IMR-90 (cell line): Measurements from ENCODE around the gene CD6. TPM values are rescaled to one million over a fixed set of nuclear protein-coding genes. Genes with fewer than 3 reads are reported as not detected.
A peak's percentile ranks its signal among the peaks of the same experiment; 100 is the strongest.

Experiments
- ATAC-seq: fragments of 200-7000 bp; cut with Tn5 transposase; 2 replicates; pipeline ENCODE4 v1.9.1; 2020; ENCODE audit warnings: low read depth, mild to moderate bottlenecking, moderate library complexity
- BruUV-seq: library from RNA; stranded (reverse); fragments of 400-500 nt; replicated peaks from 2 replicates; lab custom pipeline; 2021; lab: Mats Ljungman, UMichigan
- CTCF ChIA-PET: fragments of 300-600 bp; formaldehyde crosslinking; extraction: SDS; loops from one replicate; lab custom pipeline; 2021; ENCODE audit warnings: antibody characterized with exemption; lab: Yijun Ruan, JAX
- POLR2A ChIA-PET: fragments of 300-600 bp; sonication (Branson Sonifier 250); formaldehyde crosslinking; loops from one replicate; lab custom pipeline; 2022; ENCODE audit warnings: antibody characterized with exemption; ENCODE audit not compliant: unreplicated experiment; lab: Charles Lee
- DNase-seq: peaks from one replicate; pipeline ENCODE4 v3.0.0; 2013
- H2AFZ ChIP-seq: replicated peaks from 2 replicates; pipeline ENCODE3; 2013; ENCODE audit warnings: low read length, mild to moderate bottlenecking; ENCODE audit not compliant: poor library complexity
- H2AK5ac ChIP-seq: 2 replicates; pipeline ENCODE4 v1.6.1; 2013; ENCODE audit warnings: low read depth, low read length, inconsistent platforms
- H2AK9ac ChIP-seq: replicated peaks from 2 replicates; pipeline ENCODE3; 2013; ENCODE audit warnings: mild to moderate bottlenecking, low read depth, low read length, moderate library complexity; ENCODE audit not compliant: poor library complexity
- H2BK120ac ChIP-seq: 2 replicates; pipeline ENCODE4 v1.6.1; 2013; ENCODE audit warnings: low read depth, low read length, inconsistent platforms
- H2BK15ac ChIP-seq: 3 replicates; pipeline ENCODE4 v1.6.1; 2013; ENCODE audit warnings: low read depth, low read length, inconsistent platforms
- H2BK20ac ChIP-seq: 2 replicates; pipeline ENCODE4 v1.6.1; 2013; ENCODE audit warnings: low read depth, mild to moderate bottlenecking, inconsistent platforms, low read length, moderate library complexity
- H2BK5ac ChIP-seq: 2 replicates; pipeline ENCODE4 v1.6.1; 2013; ENCODE audit warnings: mild to moderate bottlenecking, low read depth, low read length, inconsistent platforms; ENCODE audit not compliant: poor library complexity, severe bottlenecking
- H3K14ac ChIP-seq: replicated peaks from 2 replicates; pipeline ENCODE4 v1.6.1; 2013; ENCODE audit warnings: low read depth, low read length, inconsistent platforms
- H3K18ac ChIP-seq: 2 replicates; pipeline ENCODE4 v1.6.1; 2013; ENCODE audit warnings: low read depth, low read length, control low read depth
- H3K23ac ChIP-seq: 2 replicates; pipeline ENCODE4 v1.6.1; 2013; ENCODE audit warnings: low read depth, low read length, inconsistent platforms
- H3K27ac ChIP-seq: 2 replicates; pipeline ENCODE4 v1.5.1; 2013; ENCODE audit warnings: mild to moderate bottlenecking, control low read depth, low read length; ENCODE audit not compliant: insufficient read depth
- H3K27me3 ChIP-seq: 2 replicates; pipeline ENCODE4 v1.6.1; 2013; ENCODE audit warnings: low read length; ENCODE audit not compliant: control insufficient read depth, insufficient read depth
- H3K36me3 ChIP-seq: 2 replicates; pipeline ENCODE4 v1.6.1; 2013; ENCODE audit warnings: low read length, mixed read lengths; ENCODE audit not compliant: control insufficient read depth, insufficient read depth
- H3K4ac ChIP-seq: 2 replicates; pipeline ENCODE4 v1.6.1; 2013; ENCODE audit warnings: low read depth, low read length, inconsistent platforms
- H3K4me1 ChIP-seq: 2 replicates; pipeline ENCODE4 v1.6.1; 2013; ENCODE audit warnings: low read length, mixed read lengths; ENCODE audit not compliant: control insufficient read depth, insufficient read depth
- H3K4me2 ChIP-seq: 2 replicates; pipeline ENCODE4 v1.6.1; 2013; ENCODE audit warnings: low read depth, mild to moderate bottlenecking, control low read depth, low read length, moderate library complexity
- H3K4me3 ChIP-seq: 2 replicates; pipeline ENCODE4 v1.5.1; 2013; ENCODE audit warnings: low read depth, mild to moderate bottlenecking, control low read depth, low read length, moderate library complexity; ENCODE audit not compliant: insufficient read depth
- H3K56ac ChIP-seq: 2 replicates; pipeline ENCODE4 v1.6.1; 2013; ENCODE audit warnings: low read length, inconsistent platforms; ENCODE audit not compliant: insufficient read depth; ENCODE audit errors: extremely low read depth
- H3K79me1 ChIP-seq, 2 experiments: 2 replicates each; pipeline ENCODE4 v1.6.1; 2013; ENCODE audit warnings: low read length in 2 of 2, inconsistent platforms in 1 of 2, low read depth in 1 of 2
- H3K9ac ChIP-seq: 2 replicates; pipeline ENCODE4 v1.6.1; 2013; ENCODE audit warnings: low read depth, low read length, control low read depth
- H3K9me1 ChIP-seq: 2 replicates; pipeline ENCODE4 v1.6.1; 2013; ENCODE audit warnings: low read length, inconsistent platforms; ENCODE audit not compliant: insufficient read depth
- H3K9me3 ChIP-seq: 2 replicates; pipeline ENCODE4 v1.6.1; 2013; ENCODE audit warnings: low read length; ENCODE audit not compliant: control insufficient read depth, insufficient read depth
- H4K20me1 ChIP-seq: 2 replicates; pipeline ENCODE4 v1.6.1; 2013; ENCODE audit warnings: low read length, inconsistent platforms; ENCODE audit not compliant: insufficient read depth
- H4K5ac ChIP-seq: 2 replicates; pipeline ENCODE4 v1.6.1; 2013; ENCODE audit warnings: mild to moderate bottlenecking, low read depth, low read length, control low read depth
- H4K8ac ChIP-seq, 2 experiments: 2 replicates each; pipeline ENCODE4 v1.6.1; 2013; ENCODE audit warnings: low read depth in 2 of 2, low read length in 2 of 2, control low read depth in 1 of 2, inconsistent platforms in 1 of 2
- H4K91ac ChIP-seq: 2 replicates; pipeline ENCODE4 v1.6.1; 2013; ENCODE audit warnings: low read depth, low read length, inconsistent platforms; ENCODE audit not compliant: insufficient read depth
- BHLHE40 ChIP-seq: fragments of 150-350 bp; IDR thresholded peaks from 2 replicates; pipeline ENCODE4 v1.6.1; 2016; ENCODE audit warnings: mild to moderate bottlenecking, low read depth, low read length
- CEBPB ChIP-seq: IDR thresholded peaks from 2 replicates; pipeline ENCODE4 v1.6.1; 2012; ENCODE audit warnings: low read depth, low read length, improper control_type of control experiment
- CHD1 ChIP-seq: IDR thresholded peaks from 2 replicates; pipeline ENCODE4 v1.6.1; 2012; ENCODE audit warnings: low read depth, low read length, improper control_type of control experiment
- FOS ChIP-seq: fragments of 150-350 bp; IDR thresholded peaks from 2 replicates; pipeline ENCODE4 v1.6.1; 2016; ENCODE audit warnings: low read depth, low read length
- MAZ ChIP-seq: IDR thresholded peaks from 2 replicates; pipeline ENCODE4 v1.6.1; 2012; ENCODE audit warnings: low read depth, mild to moderate bottlenecking, low read length, improper control_type of control experiment, moderate library complexity, borderline replicate concordance
- POLR2A ChIP-seq: IDR thresholded peaks from 2 replicates; pipeline ENCODE4 v1.6.1; 2012; ENCODE audit warnings: mild to moderate bottlenecking, low read depth, low read length
- RAD21 ChIP-seq: IDR thresholded peaks from 2 replicates; pipeline ENCODE4 v1.6.1; 2012; ENCODE audit warnings: low read length, improper control_type of control experiment
- RCOR1 ChIP-seq: IDR thresholded peaks from 2 replicates; pipeline ENCODE4 v1.6.1; 2012; ENCODE audit warnings: mild to moderate bottlenecking, low read length, improper control_type of control experiment; ENCODE audit not compliant: insufficient replicate concordance
- WGBS, 2 experiments: methylation state at CpG; one replicate each; pipeline versions ENCODE4 v1.1.5 to v1.1.7; 2013; ENCODE audit warnings: missing lambda C conversion rate in 2 of 2; ENCODE audit not compliant: insufficient read length in 1 of 2; ENCODE audit errors: extremely low coverage in 2 of 2; 5-methylcytosine and 5-hydroxymethylcytosine counted together
- dilution Hi-C: fragments of 300-500 bp; cut with HindIII; formaldehyde crosslinking; loops from one replicate; pipeline ENCODE4 v1.14.3; 2018; ENCODE audit warnings: low sequenced_read_pairs; ENCODE audit not compliant: unreplicated experiment
- in situ Hi-C: fragments of 300-500 bp; cut with MboI; formaldehyde crosslinking; loops from 3 replicates; pipeline ENCODE4 v1.14.3; 2019; ENCODE audit warnings: low sequenced_read_pairs, inconsistent platforms, mixed read lengths
- intact Hi-C: fragments of 100-400 bp; cut with micrococcal nuclease; formaldehyde crosslinking; loops from 2 replicates; pipeline ENCODE4 v1.10.0; 2022
- polyA plus RNA-seq, 3 experiments: library from polyadenylated mRNA; depleted of rRNA; stranded (reverse); fragments of >200 nt; gene quantifications; 2 replicates each; pipeline ENCODE4 v1.2.3, GENCODE V29; 2012; ENCODE audit warnings: low replicate concordance in 1 of 3
- total RNA-seq: library from RNA; depleted of rRNA; stranded (reverse); fragments of >200 nt; gene quantifications from 2 replicates; pipeline ENCODE4 v1.2.3, GENCODE V29; 2012
- TF ChIP-seq, protein P1 (sequence below): conservative IDR thresholded peaks from 2 replicates; pipeline ENCODE4 v1.5.1; 2012; ENCODE audit warnings: mild to moderate bottlenecking, low read depth, low read length, improper control_type of control experiment
- TF ChIP-seq, protein P2 (sequence below): fragments of 150-350 bp; IDR thresholded peaks from 2 replicates; pipeline ENCODE4 v1.6.1; 2016; ENCODE audit warnings: low read depth, mild to moderate bottlenecking, low read length, moderate library complexity, borderline replicate concordance

CD6 gene
- total and polyA plus RNA-seq, 2 of the 4 experiments (the other 2 are of a cell fraction) = not detected

DNA sequence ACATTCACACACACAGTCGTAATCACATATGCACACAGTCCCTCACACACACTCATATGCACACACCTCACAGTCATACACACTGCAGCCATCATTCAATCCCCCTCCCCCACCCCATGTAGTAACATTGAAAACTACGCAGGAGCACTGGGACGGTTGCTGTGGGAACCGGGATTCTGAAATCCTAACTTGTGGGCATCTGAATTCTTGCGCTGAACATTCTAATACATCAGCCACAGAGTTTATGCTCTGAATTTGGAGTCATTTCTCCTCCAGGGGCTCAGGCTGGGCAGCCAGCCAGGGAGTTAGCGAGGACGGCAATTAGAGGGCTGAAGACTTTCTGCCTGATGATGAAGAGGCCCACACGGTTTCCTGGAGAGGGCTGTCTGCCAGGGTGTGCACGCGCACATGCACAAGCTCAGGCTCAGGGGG lies 32.7 kb downstream of the CD6 start:
- ChIA-PET POLR2A (no interaction called here), CTCF (no interaction called here)
- no peak overlapping the region for H3K18ac ChIP-seq
- ATAC-seq = no peak
- H3K56ac ChIP-seq = no peak overlapping the region
- no peaks in the 10 kb centered on the region for H3K79me1 ChIP-seq
- dilution Hi-C loops = no loop called here
- no peak overlapping the region; the same call in 1 of the 2 replicates for H3K4me2 ChIP-seq
- H4K5ac ChIP-seq = no peak overlapping the region
- no peaks in the 10 kb centered on the region for H3K36me3 ChIP-seq
- TF ChIP-seq FOS (no peak), RCOR1 (no peak), CEBPB (no peak), POLR2A (no peak), CHD1 (no peak), BHLHE40 (no peak), MAZ (no peak), RAD21 (no peak)
- TF ChIP-seq, protein P1, sequence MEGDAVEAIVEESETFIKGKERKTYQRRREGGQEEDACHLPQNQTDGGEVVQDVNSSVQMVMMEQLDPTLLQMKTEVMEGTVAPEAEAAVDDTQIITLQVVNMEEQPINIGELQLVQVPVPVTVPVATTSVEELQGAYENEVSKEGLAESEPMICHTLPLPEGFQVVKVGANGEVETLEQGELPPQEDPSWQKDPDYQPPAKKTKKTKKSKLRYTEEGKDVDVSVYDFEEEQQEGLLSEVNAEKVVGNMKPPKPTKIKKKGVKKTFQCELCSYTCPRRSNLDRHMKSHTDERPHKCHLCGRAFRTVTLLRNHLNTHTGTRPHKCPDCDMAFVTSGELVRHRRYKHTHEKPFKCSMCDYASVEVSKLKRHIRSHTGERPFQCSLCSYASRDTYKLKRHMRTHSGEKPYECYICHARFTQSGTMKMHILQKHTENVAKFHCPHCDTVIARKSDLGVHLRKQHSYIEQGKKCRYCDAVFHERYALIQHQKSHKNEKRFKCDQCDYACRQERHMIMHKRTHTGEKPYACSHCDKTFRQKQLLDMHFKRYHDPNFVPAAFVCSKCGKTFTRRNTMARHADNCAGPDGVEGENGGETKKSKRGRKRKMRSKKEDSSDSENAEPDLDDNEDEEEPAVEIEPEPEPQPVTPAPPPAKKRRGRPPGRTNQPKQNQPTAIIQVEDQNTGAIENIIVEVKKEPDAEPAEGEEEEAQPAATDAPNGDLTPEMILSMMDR = no peak
- TF ChIP-seq, protein P2, sequence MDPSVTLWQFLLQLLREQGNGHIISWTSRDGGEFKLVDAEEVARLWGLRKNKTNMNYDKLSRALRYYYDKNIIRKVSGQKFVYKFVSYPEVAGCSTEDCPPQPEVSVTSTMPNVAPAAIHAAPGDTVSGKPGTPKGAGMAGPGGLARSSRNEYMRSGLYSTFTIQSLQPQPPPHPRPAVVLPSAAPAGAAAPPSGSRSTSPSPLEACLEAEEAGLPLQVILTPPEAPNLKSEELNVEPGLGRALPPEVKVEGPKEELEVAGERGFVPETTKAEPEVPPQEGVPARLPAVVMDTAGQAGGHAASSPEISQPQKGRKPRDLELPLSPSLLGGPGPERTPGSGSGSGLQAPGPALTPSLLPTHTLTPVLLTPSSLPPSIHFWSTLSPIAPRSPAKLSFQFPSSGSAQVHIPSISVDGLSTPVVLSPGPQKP = no peak
- no peak overlapping the region for H3K23ac ChIP-seq
- H3K9me1 ChIP-seq = no peaks in the 10 kb centered on the region
- H3K9ac ChIP-seq = no peak overlapping the region
- H2BK5ac ChIP-seq = no peak overlapping the region
- no peak overlapping the region for H4K8ac ChIP-seq
- H2BK15ac ChIP-seq = no peak overlapping the region
- DNase-seq = peak; percentile 13
- H3K27me3 ChIP-seq = peaks cover 64% of the 10 kb centered on the region
- no peak overlapping the region for H2BK20ac ChIP-seq
- no TSS peak for BruUV-seq
- H3K27ac ChIP-seq = no peak overlapping the region
- WGBS, 2 experiments = 6% methylated on average over 6 of the region's 10 CpGs; no CpG with 5 or more reads in 1 of the 2 experiments
- no peak overlapping the region for H2BK120ac ChIP-seq
- H3K4ac ChIP-seq = no peak overlapping the region
- H2AK5ac ChIP-seq = no peak overlapping the region
- no peaks in the 10 kb centered on the region for H4K20me1 ChIP-seq
- intact Hi-C loops = no loop called here
- no peak overlapping the region for H3K4me3 ChIP-seq
- in situ Hi-C loops = no loop called here
- H4K91ac ChIP-seq = no peak overlapping the region
- H2AK9ac ChIP-seq = no peak overlapping the region
- H3K4me1 ChIP-seq = no peaks in the 10 kb centered on the region
- H3K14ac ChIP-seq = no peak overlapping the region
- H2AFZ ChIP-seq = no peak overlapping the region
- H3K9me3 ChIP-seq = no peaks in the 10 kb centered on the region; the same call in 1 of the 2 replicates
